Astrocyte (in vitro differentiated cells and primary cell): ENCODE measurements around the gene PTBP2. TPM values are rescaled to one million over a fixed set of nuclear protein-coding genes. Genes with fewer than 3 reads are reported as not detected.

Experiments used
- DNase-seq: peaks from one replicate; pipeline ENCODE4 v3.0.0-alpha.2; 2010; ENCODE audit warnings: low read depth
- FAIRE-seq: peaks from 2 replicates; lab custom pipeline; 2011; peaks lifted over from hg19 to GRCh38; lab: Jason Lieb, UNC
- H2AFZ ChIP-seq: 2 replicates; pipeline ENCODE4 v1.6.0; 2012; ENCODE audit warnings: low read depth, low read length, inconsistent platforms
- H3K27ac ChIP-seq: 2 replicates; pipeline ENCODE4 v1.5.1; 2011; ENCODE audit warnings: low read depth, low read length, inconsistent platforms
- H3K27me3 ChIP-seq: 2 replicates; pipeline ENCODE4 v1.6.0; 2011; ENCODE audit warnings: low read length, inconsistent platforms; ENCODE audit not compliant: insufficient read depth
- H3K36me3 ChIP-seq: 2 replicates; pipeline ENCODE4 v1.5.1; 2011; ENCODE audit warnings: low read length, inconsistent platforms; ENCODE audit not compliant: insufficient read depth
- H3K4me1 ChIP-seq: 2 replicates; pipeline ENCODE4 v1.5.1; 2011; ENCODE audit warnings: low read length, inconsistent platforms; ENCODE audit not compliant: insufficient read depth
- H3K4me2 ChIP-seq: 2 replicates; pipeline ENCODE4 v1.6.0; 2012; ENCODE audit warnings: low read length, inconsistent platforms
- H3K4me3 ChIP-seq: 2 replicates; pipeline ENCODE4 v1.5.1; 2011; ENCODE audit warnings: low read depth, mild to moderate bottlenecking, low read length, inconsistent platforms; ENCODE audit not compliant: insufficient read depth
- H3K79me2 ChIP-seq: 2 replicates; pipeline ENCODE4 v1.6.0; 2012; ENCODE audit warnings: mild to moderate bottlenecking, low read length, inconsistent platforms; ENCODE audit not compliant: insufficient read depth
- H3K9ac ChIP-seq: 2 replicates; pipeline ENCODE4 v1.6.0; 2012; ENCODE audit warnings: mild to moderate bottlenecking, low read length, inconsistent platforms
- H3K9me3 ChIP-seq: 2 replicates; pipeline ENCODE4 v1.5.1; 2012; ENCODE audit warnings: low read depth, mild to moderate bottlenecking, low read length, inconsistent platforms; ENCODE audit not compliant: insufficient read depth
- H4K20me1 ChIP-seq: 2 replicates; pipeline ENCODE4 v1.6.0; 2012; ENCODE audit warnings: low read length, inconsistent platforms; ENCODE audit not compliant: insufficient read depth
- H3K27ac Mint-ChIP-seq: one replicate; pipeline ENCODE4 v1.8.0; 2021; ENCODE audit warnings: mild to moderate bottlenecking, mixed read lengths; ENCODE audit not compliant: unreplicated experiment
- H3K27me3 Mint-ChIP-seq: one replicate; pipeline ENCODE4 v1.8.0; 2021; ENCODE audit warnings: low read depth, mixed read lengths; ENCODE audit not compliant: unreplicated experiment
- H3K36me3 Mint-ChIP-seq: one replicate; pipeline ENCODE4 v1.8.0; 2021; ENCODE audit warnings: low read depth, mixed read lengths; ENCODE audit not compliant: unreplicated experiment
- H3K4me1 Mint-ChIP-seq: one replicate; pipeline ENCODE4 v1.8.0; 2021; ENCODE audit warnings: low read depth, mixed read lengths; ENCODE audit not compliant: unreplicated experiment
- H3K4me3 Mint-ChIP-seq: one replicate; pipeline ENCODE4 v1.8.0; 2021; ENCODE audit warnings: mild to moderate bottlenecking, moderate library complexity, mixed read lengths; ENCODE audit not compliant: unreplicated experiment
- H3K9me3 Mint-ChIP-seq: one replicate; pipeline ENCODE4 v1.8.0; 2021; ENCODE audit warnings: mild to moderate bottlenecking, mixed read lengths; ENCODE audit not compliant: unreplicated experiment
- CTCF ChIP-seq: IDR thresholded peaks from 2 replicates; pipeline ENCODE4 v1.5.1; 2011; ENCODE audit warnings: low read depth, mild to moderate bottlenecking, inconsistent platforms, low read length, moderate library complexity; ENCODE audit not compliant: insufficient read depth
- EZH2 ChIP-seq: IDR thresholded peaks from 2 replicates; pipeline ENCODE4 v1.6.1; 2012; ENCODE audit warnings: mild to moderate bottlenecking, low read length, inconsistent platforms; ENCODE audit not compliant: insufficient read depth
- total RNA-seq: library from RNA; stranded (reverse); gene quantifications from 2 replicates; pipeline ENCODE4 v1.2.1, GENCODE V29; 2021

PTBP2 gene
- total RNA-seq, 1 donor from 2014 or later = 20.7 TPM

GRCh38 chr1:96842215-96842614 lies 120.6 kb downstream of the PTBP2 start:
- no peak for DNase-seq
- no peaks in the 10 kb centered on the region for H3K9me3 ChIP-seq
- H3K4me1 ChIP-seq = no peaks in the 10 kb centered on the region
- H3K79me2 ChIP-seq = no peaks in the 10 kb centered on the region
- H3K27me3 ChIP-seq = no peaks in the 10 kb centered on the region
- peaks cover 7% of the 10 kb centered on the region for H3K4me1 Mint-ChIP-seq
- H3K27ac ChIP-seq = no peak overlapping the region
- no peaks in the 10 kb centered on the region for H3K36me3 ChIP-seq
- no peaks in the 10 kb centered on the region for H3K36me3 Mint-ChIP-seq
- FAIRE-seq = no peak
- TF ChIP-seq EZH2 (no peak), CTCF (no peak)
- H3K4me3 Mint-ChIP-seq = no peak overlapping the region
- H4K20me1 ChIP-seq = no peaks in the 10 kb centered on the region
- no peaks in the 10 kb centered on the region for H3K9me3 Mint-ChIP-seq
- no peaks in the 10 kb centered on the region for H3K27me3 Mint-ChIP-seq
- H3K9ac ChIP-seq = no peak overlapping the region
- H3K4me2 ChIP-seq = no peak overlapping the region
- no peak overlapping the region for H3K27ac Mint-ChIP-seq
- H2AFZ ChIP-seq = no peak overlapping the region
- H3K4me3 ChIP-seq = no peak overlapping the region

- Histone ChIP-seq H3K4me1 (no peaks in the 10 kb centered on the region), H4K20me1 (no peaks in the 10 kb centered on the region), H3K4me3 (no peak overlapping the region), H3K9ac (no peak overlapping the region), H2AFZ (no peak overlapping the region), H3K79me2 (no peaks in the 10 kb centered on the region), H3K9me3 (no peaks in the 10 kb centered on the region), H3K27ac (no peak overlapping the region), H3K4me2 (no peak overlapping the region), H3K36me3 (no peaks in the 10 kb centered on the region), H3K27me3 (no peaks in the 10 kb centered on the region)
- H3K27ac Mint-ChIP-seq = peak overlapping the region; percentile 82
- H3K9me3 Mint-ChIP-seq = no peaks in the 10 kb centered on the region
- DNase-seq (peak; percentile 25), FAIRE-seq (no peak)
- TF ChIP-seq CTCF (no peak), EZH2 (no peak)
- peaks cover 7% of the 10 kb centered on the region for H3K4me1 Mint-ChIP-seq
- no peak overlapping the region for H3K4me3 Mint-ChIP-seq
- H3K36me3 Mint-ChIP-seq = no peaks in the 10 kb centered on the region
- no peaks in the 10 kb centered on the region for H3K27me3 Mint-ChIP-seq
Measured at GRCh38 chr1:96843196-96843595, 121.6 kb downstream of the PTBP2 start.

GRCh38 chr1:96843601-96844000 lies 122.0 kb downstream of the PTBP2 start:
- Mint-ChIP-seq H3K36me3 (no peaks in the 10 kb centered on the region), H3K27me3 (no peaks in the 10 kb centered on the region), H3K4me3 (no peak overlapping the region), H3K9me3 (no peaks in the 10 kb centered on the region), H3K27ac (peak overlapping the region; percentile 82), H3K4me1 (peaks cover 7% of the 10 kb centered on the region)
- TF ChIP-seq EZH2 = no peak
- TF ChIP-seq CTCF = no peak
- no peak overlapping the region for H3K27ac ChIP-seq
- H3K79me2 ChIP-seq = no peaks in the 10 kb centered on the region
- no peaks in the 10 kb centered on the region for H3K9me3 ChIP-seq
- no peaks in the 10 kb centered on the region for H3K4me1 ChIP-seq
- H3K9ac ChIP-seq = no peak overlapping the region
- no peaks in the 10 kb centered on the region for H4K20me1 ChIP-seq
- no peaks in the 10 kb centered on the region for H3K36me3 ChIP-seq
- H2AFZ ChIP-seq = no peak overlapping the region
- no peak overlapping the region for H3K4me2 ChIP-seq
- no peaks in the 10 kb centered on the region for H3K27me3 ChIP-seq
- FAIRE-seq = no peak
- DNase-seq = no peak
- no peak overlapping the region for H3K4me3 ChIP-seq
